ENCODE measurements around the gene FBXO21.

DNA sequence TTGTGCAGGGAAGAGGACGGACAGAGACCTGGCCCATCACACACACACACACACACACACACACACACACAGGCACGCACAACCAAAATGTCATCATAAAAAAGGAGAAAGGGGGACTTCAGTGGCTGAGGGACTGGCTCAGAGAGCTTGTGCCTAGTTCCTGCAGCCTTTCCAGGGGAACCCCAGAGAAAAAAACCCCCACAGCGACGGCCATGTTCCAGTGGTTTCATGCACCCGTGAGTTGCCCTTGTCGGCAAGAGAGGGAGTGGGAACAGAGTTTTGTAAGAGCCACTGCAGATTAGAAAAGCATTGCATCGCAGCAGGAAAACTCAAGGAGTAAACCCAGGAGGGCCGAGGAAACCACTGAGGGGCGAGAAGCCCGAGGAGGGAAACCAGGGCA is 24.5 kb upstream of the FBXO21 start:
- TF ChIP-seq, protein P1, sequence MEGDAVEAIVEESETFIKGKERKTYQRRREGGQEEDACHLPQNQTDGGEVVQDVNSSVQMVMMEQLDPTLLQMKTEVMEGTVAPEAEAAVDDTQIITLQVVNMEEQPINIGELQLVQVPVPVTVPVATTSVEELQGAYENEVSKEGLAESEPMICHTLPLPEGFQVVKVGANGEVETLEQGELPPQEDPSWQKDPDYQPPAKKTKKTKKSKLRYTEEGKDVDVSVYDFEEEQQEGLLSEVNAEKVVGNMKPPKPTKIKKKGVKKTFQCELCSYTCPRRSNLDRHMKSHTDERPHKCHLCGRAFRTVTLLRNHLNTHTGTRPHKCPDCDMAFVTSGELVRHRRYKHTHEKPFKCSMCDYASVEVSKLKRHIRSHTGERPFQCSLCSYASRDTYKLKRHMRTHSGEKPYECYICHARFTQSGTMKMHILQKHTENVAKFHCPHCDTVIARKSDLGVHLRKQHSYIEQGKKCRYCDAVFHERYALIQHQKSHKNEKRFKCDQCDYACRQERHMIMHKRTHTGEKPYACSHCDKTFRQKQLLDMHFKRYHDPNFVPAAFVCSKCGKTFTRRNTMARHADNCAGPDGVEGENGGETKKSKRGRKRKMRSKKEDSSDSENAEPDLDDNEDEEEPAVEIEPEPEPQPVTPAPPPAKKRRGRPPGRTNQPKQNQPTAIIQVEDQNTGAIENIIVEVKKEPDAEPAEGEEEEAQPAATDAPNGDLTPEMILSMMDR (IDR thresholded peaks at IDR 0.05): no peak
- TF ChIP-seq POLR2A (IDR thresholded peaks at IDR 0.05) (no peak), POLR2AphosphoS5 (IDR thresholded peaks at IDR 0.05) (no peak), EP300 (IDR thresholded peaks at IDR 0.05) (no peak)
